ENCODE data around the gene HLCS. TPM values are rescaled to one million over a fixed set of nuclear protein-coding genes. Genes with fewer than 3 reads are reported as not detected.
"Not testable (repeated sequence)": the region's sequence is repeated elsewhere in the genome, so short reads cannot be mapped to it uniquely, and the experiment has no call there.

HLCS gene
- total RNA-seq, 2 donors from 2014 or later = 6.9 to 10.0 TPM

DNA sequence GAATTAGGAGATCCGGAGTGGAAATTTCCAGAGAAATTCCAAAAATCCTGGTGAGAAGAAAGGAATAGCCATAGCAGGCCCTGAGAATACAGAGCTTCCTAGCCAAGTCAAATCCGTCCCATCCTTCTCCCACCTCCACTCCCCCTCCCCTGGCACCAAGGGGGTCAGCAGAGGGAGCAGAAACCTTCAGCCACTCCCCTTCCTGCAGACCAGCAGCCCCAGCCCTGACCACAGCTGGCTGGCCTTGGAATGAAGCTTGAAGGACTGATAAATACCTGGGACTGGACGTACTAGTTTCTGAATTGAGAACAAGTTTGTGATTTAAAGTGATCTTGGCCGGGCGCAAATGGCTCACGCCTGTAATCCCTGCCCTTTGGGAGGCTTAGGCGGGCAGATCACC lies 26.2 kb upstream of the HLCS start:
- no peak for DNase-seq (ENCODE audit: low spot score)
- H3K4me1 ChIP-seq = peaks cover 0 to 5% of the 10 kb centered on the region in 2 donors
- peaks cover 0 to 2% of the 10 kb centered on the region in 2 donors for H3K27me3 ChIP-seq

DNA sequence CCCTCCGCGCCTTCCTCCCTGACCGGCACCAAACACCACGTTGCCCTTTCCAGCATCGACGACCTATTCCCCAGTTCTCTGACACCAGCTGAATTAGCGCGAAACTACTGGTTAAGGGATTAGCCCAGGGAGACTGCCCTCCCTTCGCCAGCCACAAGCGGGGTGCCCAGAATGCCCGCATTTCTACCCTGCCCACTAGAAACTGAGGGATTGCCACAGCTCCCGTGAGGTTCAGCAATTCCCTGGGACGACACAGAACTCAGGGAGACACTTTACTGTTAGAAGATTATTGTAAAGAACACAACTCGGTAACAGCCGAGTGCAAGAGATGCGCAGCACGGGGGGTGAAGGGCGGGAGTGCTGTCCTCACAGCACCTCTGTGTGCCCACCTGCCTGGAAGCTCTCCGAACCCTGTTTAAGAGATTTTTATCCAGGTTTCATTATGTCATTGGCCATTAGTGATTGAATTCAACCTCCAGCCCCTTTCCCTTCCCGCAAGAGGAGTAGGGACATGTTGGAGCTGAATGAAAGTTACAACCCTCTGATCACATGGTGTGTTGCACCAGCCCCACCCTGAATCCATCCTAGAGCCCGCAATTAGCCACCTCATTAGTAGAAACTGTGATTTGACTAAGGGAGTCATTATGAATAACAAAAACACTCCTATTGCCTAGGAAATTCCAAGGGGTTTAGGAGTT lies 24.2 kb upstream of the HLCS start:
- TF ChIP-seq, protein P1, sequence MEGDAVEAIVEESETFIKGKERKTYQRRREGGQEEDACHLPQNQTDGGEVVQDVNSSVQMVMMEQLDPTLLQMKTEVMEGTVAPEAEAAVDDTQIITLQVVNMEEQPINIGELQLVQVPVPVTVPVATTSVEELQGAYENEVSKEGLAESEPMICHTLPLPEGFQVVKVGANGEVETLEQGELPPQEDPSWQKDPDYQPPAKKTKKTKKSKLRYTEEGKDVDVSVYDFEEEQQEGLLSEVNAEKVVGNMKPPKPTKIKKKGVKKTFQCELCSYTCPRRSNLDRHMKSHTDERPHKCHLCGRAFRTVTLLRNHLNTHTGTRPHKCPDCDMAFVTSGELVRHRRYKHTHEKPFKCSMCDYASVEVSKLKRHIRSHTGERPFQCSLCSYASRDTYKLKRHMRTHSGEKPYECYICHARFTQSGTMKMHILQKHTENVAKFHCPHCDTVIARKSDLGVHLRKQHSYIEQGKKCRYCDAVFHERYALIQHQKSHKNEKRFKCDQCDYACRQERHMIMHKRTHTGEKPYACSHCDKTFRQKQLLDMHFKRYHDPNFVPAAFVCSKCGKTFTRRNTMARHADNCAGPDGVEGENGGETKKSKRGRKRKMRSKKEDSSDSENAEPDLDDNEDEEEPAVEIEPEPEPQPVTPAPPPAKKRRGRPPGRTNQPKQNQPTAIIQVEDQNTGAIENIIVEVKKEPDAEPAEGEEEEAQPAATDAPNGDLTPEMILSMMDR (IDR thresholded peaks at IDR 0.05) = no peak
- no peak for DNase-seq (ENCODE audit: low spot score)
- Histone ChIP-seq H3K4me1 (peaks cover 0 to 5% of the 10 kb centered on the region in 2 donors), H3K9me3 (peaks cover 0 to 6% of the 10 kb centered on the region in 2 donors), H3K4me3 (peak overlapping the region; percentile 70 to 75), H3K27ac (peak overlapping the region; percentile 89 to 97), H3K36me3 (no peaks in the 10 kb centered on the region), H3K27me3 (peaks cover 0 to 2% of the 10 kb centered on the region in 2 donors)

More for the DNA sequence above, 26.2 kb upstream of the HLCS start:
- TF ChIP-seq, protein P1 (IDR thresholded peaks at IDR 0.05) = no peak
- peaks cover 0 to 6% of the 10 kb centered on the region in 2 donors for H3K9me3 ChIP-seq
- no peaks in the 10 kb centered on the region for H3K36me3 ChIP-seq
- H3K27ac ChIP-seq = no peak overlapping the region
- no peak overlapping the region for H3K4me3 ChIP-seq

DNA sequence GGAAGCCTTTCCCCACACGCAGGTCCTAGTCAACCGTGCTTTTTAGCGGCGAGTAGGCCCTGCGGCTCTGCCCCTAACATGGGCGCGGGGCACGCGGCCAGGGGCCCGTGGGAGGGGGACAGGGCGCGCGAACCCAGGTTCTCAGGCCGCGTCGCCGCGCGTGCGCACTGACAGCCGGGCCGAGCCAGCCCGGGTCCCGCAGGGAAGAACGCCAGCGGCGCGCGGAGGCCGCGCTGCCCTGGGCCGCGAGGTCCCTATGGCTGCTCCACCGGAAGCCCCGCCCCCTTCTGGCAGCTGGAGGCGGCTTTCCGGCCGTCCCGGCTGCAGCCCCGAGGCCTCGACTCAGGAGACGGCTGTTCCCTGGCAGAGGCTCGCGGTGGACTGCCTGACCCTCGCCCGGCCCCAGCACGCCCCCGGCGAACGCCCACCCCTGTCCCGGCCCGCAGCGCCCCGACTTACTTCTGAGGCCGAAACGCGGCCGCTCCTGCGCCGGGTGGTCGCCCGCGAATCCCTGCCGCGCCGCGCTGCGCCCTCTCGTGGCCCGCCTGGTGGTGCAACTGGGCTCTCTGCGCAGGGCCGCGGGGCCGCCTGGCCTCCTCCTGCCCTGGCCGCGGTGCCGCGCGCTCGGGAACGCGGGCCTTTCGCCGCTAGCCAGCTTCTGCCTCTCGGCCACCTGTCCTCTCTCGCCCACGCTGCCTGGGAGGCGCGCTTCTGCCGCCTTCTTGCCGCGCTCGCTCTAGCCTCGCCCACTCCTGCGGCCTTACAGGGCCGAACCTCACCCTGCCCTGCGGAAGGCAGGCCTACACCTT lies 23.4 kb upstream of the HLCS start:
- DNase-seq (ENCODE audit: low spot score) = peak; percentile 88
- peaks cover 0 to 2% of the 10 kb centered on the region in 2 donors for H3K27me3 ChIP-seq
- TF ChIP-seq, protein P1 (IDR thresholded peaks at IDR 0.05) = peak; percentile 88 to 99
- no peaks in the 10 kb centered on the region for H3K36me3 ChIP-seq
- peak overlapping the region; percentile 70 to 75 for H3K4me3 ChIP-seq
- H3K9me3 ChIP-seq = peaks cover 0 to 6% of the 10 kb centered on the region in 2 donors
- H3K27ac ChIP-seq = peak overlapping the region; percentile 89 to 97
- H3K4me1 ChIP-seq = peaks cover 0 to 5% of the 10 kb centered on the region in 2 donors

DNA sequence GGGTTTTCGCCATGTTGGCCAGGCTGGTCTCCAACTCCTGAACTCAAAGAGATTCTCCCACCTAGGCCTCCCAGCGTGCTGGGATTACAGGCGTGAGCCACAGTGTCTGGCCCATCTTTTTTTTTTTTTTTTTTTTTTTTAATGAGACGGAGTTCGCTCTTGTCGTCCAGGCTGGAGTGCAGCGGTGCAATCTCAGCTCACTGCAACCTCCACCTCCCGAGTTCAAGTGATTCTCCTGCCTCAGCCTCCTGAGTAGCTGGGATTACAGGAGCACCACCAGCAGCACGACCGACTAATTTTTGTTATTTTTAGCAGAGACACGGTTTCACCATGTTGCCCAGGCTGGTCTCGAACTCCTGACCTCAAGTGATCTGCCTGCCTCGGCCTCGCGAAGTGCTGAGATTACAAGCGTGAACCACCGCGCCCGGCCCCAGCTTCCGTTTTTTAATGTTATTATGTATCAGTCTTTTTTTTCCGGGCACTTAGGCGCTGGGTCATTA lies 22.8 kb upstream of the HLCS start:
- not testable (repeated sequence) for H3K9me3 ChIP-seq; H3K4me1 ChIP-seq; DNase-seq (ENCODE audit: low spot score); H3K36me3 ChIP-seq; H3K27me3 ChIP-seq
- Histone ChIP-seq H3K4me3 (peak overlapping the region; percentile 70 to 75), H3K27ac (peak overlapping the region; percentile 89 to 97)

DNA sequence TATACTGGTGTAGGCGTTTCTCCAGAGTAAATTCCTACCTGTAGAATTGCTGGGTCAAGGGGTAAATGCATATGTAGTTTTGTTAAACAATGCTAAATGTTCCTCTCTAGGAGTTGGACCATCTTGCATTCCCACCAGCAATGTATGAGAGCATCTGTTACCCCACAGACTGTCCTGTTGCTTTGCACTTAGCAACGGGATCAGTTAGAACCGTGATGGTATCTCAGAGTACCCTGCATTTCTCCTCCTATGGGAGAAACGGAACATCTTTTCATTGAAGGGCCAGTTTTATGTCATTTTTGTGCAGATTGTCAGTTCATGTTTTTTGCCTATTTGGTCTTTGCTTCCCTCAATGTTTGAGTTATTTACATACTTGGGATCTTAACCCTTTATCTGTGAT lies 22.1 kb upstream of the HLCS start:
- no peaks in the 10 kb centered on the region for H3K36me3 ChIP-seq
- H3K27me3 ChIP-seq = no peaks in the 10 kb centered on the region
- H3K9me3 ChIP-seq = no peaks in the 10 kb centered on the region
- peaks cover 0 to 5% of the 10 kb centered on the region in 2 donors for H3K4me1 ChIP-seq
- no peak overlapping the region for H3K4me3 ChIP-seq
- TF ChIP-seq, protein P1 (IDR thresholded peaks at IDR 0.05) = no peak
- DNase-seq (ENCODE audit: low spot score) = no peak
- H3K27ac ChIP-seq = no peak overlapping the region

DNA sequence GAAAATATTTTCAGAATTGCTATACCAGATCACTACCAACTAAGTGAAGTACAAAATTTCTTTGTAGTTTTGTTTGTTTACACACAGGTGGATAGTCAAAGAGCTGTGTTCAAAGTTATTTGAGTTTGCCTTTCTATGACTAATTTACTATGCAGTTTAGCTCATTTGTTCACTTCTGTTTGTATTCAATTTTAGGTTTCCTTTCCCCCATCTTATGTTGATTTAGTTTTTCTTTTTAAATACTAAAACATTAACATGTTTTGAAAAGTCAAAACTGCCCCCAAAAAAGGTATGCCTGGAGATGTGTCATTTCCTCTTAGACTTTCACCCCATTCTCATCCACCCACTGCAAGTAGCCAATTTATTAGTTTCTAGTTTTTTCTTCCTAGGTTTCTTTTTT lies 21.4 kb upstream of the HLCS start:
- Histone ChIP-seq H3K36me3 (no peaks in the 10 kb centered on the region), H3K27me3 (no peaks in the 10 kb centered on the region), H3K27ac (no peak overlapping the region), H3K9me3 (no peaks in the 10 kb centered on the region), H3K4me3 (no peak overlapping the region), H3K4me1 (peaks cover 0 to 5% of the 10 kb centered on the region in 2 donors)
- no peak for DNase-seq (ENCODE audit: low spot score)
- TF ChIP-seq, protein P1 (IDR thresholded peaks at IDR 0.05) = no peak

Data from right atrium auricular region (tissue), 2 donors.